Endothelial cell of umbilical vein (primary cell): ENCODE results near the gene PTPRT. TPM values are rescaled to one million over a fixed set of nuclear protein-coding genes. Genes with fewer than 3 reads are reported as not detected.

ENCODE experiments used
- BruUV-seq: library from RNA; stranded (reverse); fragments of 400-500 nt; replicated peaks from 2 replicates; lab custom pipeline; 2021; lab: Mats Ljungman, UMichigan
- CTCF ChIA-PET: fragments of 300-600, 350-600 bp; sonication (Branson Sonifier 250); formaldehyde crosslinking; loops from one replicate; lab custom pipeline; 2021; ENCODE audit warnings: antibody characterized with exemption, inconsistent platforms; lab: Charles Lee
- POLR2A ChIA-PET: fragments of 300-600, 350-600 bp; sonication (Branson Sonifier 250); formaldehyde crosslinking; loops from one replicate; lab custom pipeline; 2021; ENCODE audit warnings: antibody characterized with exemption, inconsistent platforms; lab: Charles Lee
- DNase-seq: peaks from one replicate; pipeline ENCODE4 v3.0.0-alpha.2; 2011; ENCODE audit warnings: low read depth, low spot score
- FAIRE-seq: peaks from 2 replicates; lab custom pipeline; 2011; peaks lifted over from hg19 to GRCh38; lab: Jason Lieb, UNC
- H2AFZ ChIP-seq: 2 replicates; pipeline ENCODE4 v1.6.0; 2012; ENCODE audit warnings: low read depth, low read length, control low read depth, inconsistent platforms
- H3K27ac ChIP-seq: 2 replicates; pipeline ENCODE4 v1.5.1; 2011; ENCODE audit warnings: low read depth, mild to moderate bottlenecking, control low read depth, low read length, moderate library complexity; ENCODE audit not compliant: insufficient read depth
- H3K27me3 ChIP-seq, 2 experiments: 2 replicates each; pipeline versions ENCODE4 v1.6.0 to v1.6.1; 2011; ENCODE audit warnings: low read length in 2 of 2, mixed read lengths in 1 of 2; ENCODE audit not compliant: control insufficient read depth in 2 of 2, insufficient read depth in 2 of 2
- H3K36me3 ChIP-seq, 2 experiments: 2 replicates in 1 of 2; 3 replicates in 1 of 2; pipeline ENCODE4 v1.5.1; 2011; ENCODE audit warnings: low read length in 2 of 2, mild to moderate bottlenecking in 1 of 2, moderate library complexity in 1 of 2; ENCODE audit not compliant: control insufficient read depth in 2 of 2, insufficient read depth in 2 of 2; ENCODE audit errors: extremely low read depth in 1 of 2
- H3K4me1 ChIP-seq: 3 replicates; pipeline ENCODE4 v1.5.1; 2011; ENCODE audit warnings: mild to moderate bottlenecking, low read length; ENCODE audit not compliant: control insufficient read depth, insufficient read depth; ENCODE audit errors: extremely low read depth
- H3K4me2 ChIP-seq: 2 replicates; pipeline ENCODE4 v1.6.1; 2011; ENCODE audit warnings: low read length, control low read depth, mixed read lengths; ENCODE audit not compliant: insufficient read depth
- H3K4me3 ChIP-seq, 3 experiments: fragments of 200-600 bp in 1 of 3; sonication (generic), shearing (Covaris generic) in 1 of 3; replicated peaks in 1 of 3; 2 replicates each; pipeline ENCODE4 v1.5.1; 2011 to 2016; ENCODE audit warnings: control low read depth in 3 of 3, low read length in 3 of 3, mild to moderate bottlenecking in 2 of 3, inconsistent platforms in 1 of 3, low read depth in 1 of 3, moderate library complexity in 1 of 3; ENCODE audit not compliant: insufficient read depth in 1 of 3
- H3K79me2 ChIP-seq: 2 replicates; pipeline ENCODE4 v1.6.0; 2012; ENCODE audit warnings: low read length, inconsistent platforms; ENCODE audit not compliant: control insufficient read depth, insufficient read depth
- H3K9ac ChIP-seq: replicated peaks from 2 replicates; pipeline ENCODE3; 2011; ENCODE audit warnings: low read length, control low read depth; ENCODE audit not compliant: insufficient read depth; ENCODE audit errors: extremely low read depth
- H3K9me1 ChIP-seq: replicated peaks from 3 replicates; pipeline ENCODE4 v1.6.0; 2011; ENCODE audit warnings: mild to moderate bottlenecking, low read length; ENCODE audit not compliant: control insufficient read depth, insufficient read depth; ENCODE audit errors: extremely low read depth
- H3K9me3 ChIP-seq: replicated peaks from 2 replicates; pipeline ENCODE4 v1.5.1; 2012; ENCODE audit warnings: low read length, inconsistent platforms; ENCODE audit not compliant: control insufficient read depth, insufficient read depth
- H4K20me1 ChIP-seq: replicated peaks from 2 replicates; pipeline ENCODE3; 2011; ENCODE audit warnings: mild to moderate bottlenecking, low read length; ENCODE audit not compliant: control insufficient read depth, insufficient read depth; ENCODE audit errors: extremely low read depth
- EZH2 ChIP-seq: IDR thresholded peaks from 2 replicates; pipeline ENCODE4 v1.6.1; 2012; ENCODE audit warnings: borderline replicate concordance, low read depth, mild to moderate bottlenecking, moderate library complexity, low read length, inconsistent platforms; ENCODE audit not compliant: severe bottlenecking
- FOS ChIP-seq: IDR thresholded peaks from 2 replicates; pipeline ENCODE4 v1.6.1; 2011; ENCODE audit warnings: mild to moderate bottlenecking, low read length, moderate library complexity, borderline replicate concordance; ENCODE audit not compliant: insufficient read depth
- GATA2 ChIP-seq: IDR thresholded peaks from 2 replicates; pipeline ENCODE4 v1.7.0; 2011; ENCODE audit warnings: low read depth, mild to moderate bottlenecking, moderate library complexity, mixed read lengths, low read length; ENCODE audit not compliant: insufficient read length, insufficient read depth
- JUN ChIP-seq: IDR thresholded peaks from 2 replicates; pipeline ENCODE4 v1.6.1; 2011; ENCODE audit warnings: borderline replicate concordance, low read depth; ENCODE audit not compliant: insufficient read length, insufficient read depth
- MYC ChIP-seq: IDR thresholded peaks from one replicate; pipeline ENCODE4 v1.6.1; 2011; ENCODE audit warnings: mild to moderate bottlenecking, low read depth, low read length
- POLR2A ChIP-seq: IDR thresholded peaks from 2 replicates; pipeline ENCODE4 v1.6.1; 2012; ENCODE audit warnings: low read depth, mild to moderate bottlenecking, control low read depth, low read length
- POLR2AphosphoS5 ChIP-seq: IDR thresholded peaks from 2 replicates; pipeline ENCODE4 v1.6.1; 2012; ENCODE audit warnings: low read depth, mild to moderate bottlenecking, control low read depth, low read length, moderate library complexity; ENCODE audit not compliant: insufficient read depth
- dilution Hi-C: fragments of 300-500 bp; cut with MboI; formaldehyde crosslinking; loops from one replicate; pipeline ENCODE4 v1.15.0; 2019; ENCODE audit warnings: low sequenced_read_pairs; ENCODE audit not compliant: extremely low pct_ligation_motif_present
- intact Hi-C: fragments of 100-400 bp; cut with micrococcal nuclease; formaldehyde crosslinking; loops from one replicate; pipeline ENCODE4 v1.10.0; 2022
- polyA plus RNA-seq, 4 experiments: library from polyadenylated mRNA; depleted of rRNA in 3 of 4; stranded (reverse) in 3 of 4; unstranded in 1 of 4; fragments of >200 nt; gene quantifications; 2 replicates each; pipeline versions ENCODE4 v1.2.1 to v1.2.3, GENCODE V29; 2011 to 2012; ENCODE audit warnings: missing spikeins in 1 of 4
- total RNA-seq: library from RNA; stranded (reverse); gene quantifications from 2 replicates; pipeline ENCODE4 v1.2.3, GENCODE V29; 2021
- TF ChIP-seq, protein P1 (sequence below), 2 donors: IDR thresholded peaks; 1 replicate in 1 of 2; 2 replicates in 1 of 2; pipeline ENCODE4 v1.5.1; 2011; ENCODE audit warnings: low read length in 2 of 2, mild to moderate bottlenecking in 2 of 2, moderate library complexity in 2 of 2, control low read depth in 1 of 2, inconsistent platforms in 1 of 2, low read depth in 1 of 2; ENCODE audit not compliant: insufficient read depth in 1 of 2; ENCODE audit errors: extremely low read depth in 1 of 2
- TF ChIP-seq, protein P2 (sequence below): IDR thresholded peaks from 2 replicates; pipeline ENCODE4 v1.6.1; 2011; ENCODE audit not compliant: insufficient read depth, insufficient read length

The PTPRT gene
- total and polyA plus RNA-seq, 2 donors (not counting 3 experiments of a cell fraction or from before 2014, with no cell fraction given), result not detected

DNA sequence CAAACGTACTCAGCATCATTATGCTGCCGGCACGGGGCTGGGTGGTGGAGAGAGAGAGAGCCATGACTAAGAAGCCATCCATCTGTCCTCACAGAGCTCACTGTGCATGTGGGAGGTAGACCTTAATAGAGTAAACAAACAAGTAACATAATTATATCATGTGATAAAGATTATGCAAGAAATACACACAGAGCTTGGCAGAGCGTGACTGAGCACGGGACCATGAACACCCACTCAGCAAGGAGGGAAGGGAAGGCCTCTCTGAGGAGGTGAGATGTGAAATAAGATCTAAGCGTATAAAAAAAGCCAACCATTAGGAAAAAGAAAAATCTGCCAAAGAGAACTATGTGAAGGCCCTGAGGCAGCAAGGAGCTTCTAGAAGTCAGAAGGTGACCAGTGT is 207.5 kb downstream of the PTPRT start:
- Histone ChIP-seq H3K4me1 (no peaks in the 10 kb centered on the region), H3K36me3 (no peaks in the 10 kb centered on the region), H3K27ac (no peak overlapping the region), H3K9ac (no peak overlapping the region), H2AFZ (no peak overlapping the region), H3K79me2 (no peaks in the 10 kb centered on the region), H3K9me3 (peaks cover 3% of the 10 kb centered on the region), H3K27me3 (no peaks in the 10 kb centered on the region), H3K9me1 (no peaks in the 10 kb centered on the region), H4K20me1 (no peaks in the 10 kb centered on the region), H3K4me3 (no peak overlapping the region), H3K4me2 (no peak overlapping the region)
- intact Hi-C loops, result no loop called here
- BruUV-seq, result no TSS peak
- dilution Hi-C loops, result no loop called here
- ChIA-PET CTCF (no interaction called here), POLR2A (no interaction called here)
- TF ChIP-seq, protein P1, sequence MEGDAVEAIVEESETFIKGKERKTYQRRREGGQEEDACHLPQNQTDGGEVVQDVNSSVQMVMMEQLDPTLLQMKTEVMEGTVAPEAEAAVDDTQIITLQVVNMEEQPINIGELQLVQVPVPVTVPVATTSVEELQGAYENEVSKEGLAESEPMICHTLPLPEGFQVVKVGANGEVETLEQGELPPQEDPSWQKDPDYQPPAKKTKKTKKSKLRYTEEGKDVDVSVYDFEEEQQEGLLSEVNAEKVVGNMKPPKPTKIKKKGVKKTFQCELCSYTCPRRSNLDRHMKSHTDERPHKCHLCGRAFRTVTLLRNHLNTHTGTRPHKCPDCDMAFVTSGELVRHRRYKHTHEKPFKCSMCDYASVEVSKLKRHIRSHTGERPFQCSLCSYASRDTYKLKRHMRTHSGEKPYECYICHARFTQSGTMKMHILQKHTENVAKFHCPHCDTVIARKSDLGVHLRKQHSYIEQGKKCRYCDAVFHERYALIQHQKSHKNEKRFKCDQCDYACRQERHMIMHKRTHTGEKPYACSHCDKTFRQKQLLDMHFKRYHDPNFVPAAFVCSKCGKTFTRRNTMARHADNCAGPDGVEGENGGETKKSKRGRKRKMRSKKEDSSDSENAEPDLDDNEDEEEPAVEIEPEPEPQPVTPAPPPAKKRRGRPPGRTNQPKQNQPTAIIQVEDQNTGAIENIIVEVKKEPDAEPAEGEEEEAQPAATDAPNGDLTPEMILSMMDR (IDR thresholded peaks at IDR 0.05; ENCODE audit: extremely low read depth in 1 of 2, insufficient read depth in 1 of 2, low read depth in 1 of 2, low read length in 2 of 2), result no peak
- TF ChIP-seq GATA2 (no peak), POLR2A (no peak), MYC (no peak), JUN (no peak), FOS (no peak), EZH2 (no peak), POLR2AphosphoS5 (no peak)
- TF ChIP-seq, protein P2, sequence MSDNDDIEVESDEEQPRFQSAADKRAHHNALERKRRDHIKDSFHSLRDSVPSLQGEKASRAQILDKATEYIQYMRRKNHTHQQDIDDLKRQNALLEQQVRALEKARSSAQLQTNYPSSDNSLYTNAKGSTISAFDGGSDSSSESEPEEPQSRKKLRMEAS, result no peak
- no peak for FAIRE-seq
- DNase-seq, result no peak
